Activated naive CD4-positive, alpha-beta T cell treated with anti-CD3 and anti-CD28 coated beads for 36 hours (primary cell): ENCODE results near the gene PIBF1. TPM values are rescaled to one million over a fixed set of nuclear protein-coding genes. Genes with fewer than 3 reads are reported as not detected.
"Not testable (repeated sequence)": the region's sequence is repeated elsewhere in the genome, so short reads cannot be mapped to it uniquely, and the experiment has no call there.

Experiments used
- CTCF ChIA-PET: fragments of 350-600 bp; sonication (Branson Sonifier 250); formaldehyde crosslinking; loops from one replicate; lab custom pipeline; 2021; ENCODE audit warnings: antibody characterized with exemption; lab: Charles Lee
- DNase-seq: peaks from one replicate; pipeline ENCODE4 v3.0.0-alpha.2; 2020
- H3K27ac Mint-ChIP-seq: one replicate; pipeline ENCODE4 v1.8.0; 2021; ENCODE audit warnings: mild to moderate bottlenecking, mixed read lengths
- H3K27me3 Mint-ChIP-seq: one replicate; pipeline ENCODE4 v1.8.0; 2021; ENCODE audit warnings: low read depth, mixed read lengths
- H3K36me3 Mint-ChIP-seq: one replicate; pipeline ENCODE4 v1.8.0; 2021; ENCODE audit warnings: low read depth, mixed read lengths
- H3K4me1 Mint-ChIP-seq: one replicate; pipeline ENCODE4 v1.8.0; 2021; ENCODE audit warnings: low read depth, mixed read lengths
- H3K4me3 Mint-ChIP-seq: one replicate; pipeline ENCODE4 v1.8.0; 2021; ENCODE audit warnings: mild to moderate bottlenecking, moderate library complexity, mixed read lengths
- H3K9me3 Mint-ChIP-seq: one replicate; pipeline ENCODE4 v1.8.0; 2021; ENCODE audit warnings: mixed read lengths
- intact Hi-C: fragments of 100-400 bp; cut with micrococcal nuclease; formaldehyde crosslinking; loops from one replicate; pipeline ENCODE4 v1.15.1; 2023
- total RNA-seq, 2 experiments: library from RNA; stranded (reverse); gene quantifications; one replicate each; pipeline ENCODE4 v1.2.3, GENCODE V29; 2021

Gene PIBF1
- total RNA-seq, 2 experiments from 2014 or later: 19.5 to 23.5 TPM

DNA sequence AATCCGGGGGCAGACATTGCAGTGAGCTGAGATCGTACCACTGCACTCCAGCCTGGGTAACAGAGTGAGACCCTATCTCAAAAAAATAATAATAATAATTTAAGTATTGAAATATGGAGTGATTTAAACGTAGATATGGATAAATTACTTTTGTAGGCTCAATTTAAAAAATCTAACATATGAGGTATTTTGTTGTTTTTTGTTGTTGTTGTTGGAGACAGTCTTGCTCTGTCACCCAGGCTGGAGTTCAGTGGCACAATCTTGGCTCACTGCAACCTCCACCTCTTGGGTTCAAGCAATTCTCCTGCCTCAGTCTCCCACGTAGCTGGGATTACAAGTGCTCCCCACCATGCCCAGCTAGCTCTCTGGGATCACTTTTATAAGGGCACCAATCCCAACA lies 2.7 kb downstream of the PIBF1 start:
- CTCF ChIA-PET, H3K4me3 Mint-ChIP-seq, H3K27me3 Mint-ChIP-seq, DNase-seq, H3K27ac Mint-ChIP-seq, H3K9me3 Mint-ChIP-seq: not testable (repeated sequence)
- Mint-ChIP-seq H3K4me1 (peaks cover 40% of the 10 kb centered on the region), H3K36me3 (peaks cover 34% of the 10 kb centered on the region)
- intact Hi-C loops: loop anchor here (10.0 kb wide), 2 partner anchors 930 to 1500 kb away; no protein-coding TSS in a partner anchor

DNA sequence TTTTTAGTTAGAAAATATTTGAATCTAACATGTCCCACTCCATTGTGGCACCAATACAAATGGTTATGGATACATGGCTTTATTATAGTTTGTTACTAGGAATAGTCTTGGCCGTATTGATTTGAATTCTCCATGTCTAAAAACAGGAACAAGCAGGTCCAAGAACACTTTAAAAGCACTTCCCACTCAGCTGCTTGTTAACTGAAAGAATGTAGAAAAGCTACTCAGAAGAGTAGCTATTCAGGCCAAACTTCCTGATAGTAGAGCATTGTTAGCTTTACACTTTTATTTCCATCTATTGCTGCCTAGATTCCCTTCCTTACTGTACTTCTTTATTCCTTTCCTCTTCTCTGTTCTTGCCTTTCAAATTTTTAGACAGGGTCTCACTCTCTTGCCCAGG lies 6.9 kb downstream of the PIBF1 start:
- Mint-ChIP-seq H3K27me3 (no peaks in the 10 kb centered on the region), H3K36me3 (peaks cover 47% of the 10 kb centered on the region), H3K4me3 (no peak overlapping the region), H3K27ac (no peak overlapping the region), H3K4me1 (peaks cover 33% of the 10 kb centered on the region), H3K9me3 (peaks cover 2% of the 10 kb centered on the region)
- CTCF ChIA-PET: interaction anchor here (0.6 to 1.5 kb wide), 2 partner anchors 19 to 29 kb away, joined by 4 read pairs; no protein-coding TSS in a partner anchor
- no peak for DNase-seq
- intact Hi-C loops: loop anchor here (10.0 kb wide), 2 partner anchors 926 to 1496 kb away; no protein-coding TSS in a partner anchor

DNA sequence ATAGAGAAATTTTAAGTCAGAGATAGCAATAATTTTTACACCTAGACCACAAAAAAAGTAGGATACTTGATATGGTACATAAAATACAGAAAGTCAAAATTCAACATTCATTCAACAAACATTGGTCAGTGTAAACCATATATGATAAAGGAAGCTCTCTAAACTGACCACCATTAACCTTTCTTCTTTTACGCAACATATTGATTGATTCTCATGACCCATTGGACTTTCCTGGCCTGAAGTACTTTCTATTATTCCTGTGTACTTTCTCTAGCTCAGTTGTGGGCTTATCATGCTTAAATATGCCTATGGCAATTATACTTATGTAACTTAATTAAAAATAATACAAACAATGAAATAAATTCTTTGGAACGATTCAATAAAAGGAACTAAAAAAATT lies 10.7 kb downstream of the PIBF1 start:
- DNase-seq: no peak
- no peak overlapping the region for H3K27ac Mint-ChIP-seq
- no peak overlapping the region for H3K4me3 Mint-ChIP-seq
- peaks cover 51% of the 10 kb centered on the region for H3K36me3 Mint-ChIP-seq
- no peaks in the 10 kb centered on the region for H3K27me3 Mint-ChIP-seq
- CTCF ChIA-PET: no interaction called here
- intact Hi-C loops: no loop called here
- peaks cover 5% of the 10 kb centered on the region for H3K9me3 Mint-ChIP-seq
- H3K4me1 Mint-ChIP-seq: peaks cover 18% of the 10 kb centered on the region

DNA sequence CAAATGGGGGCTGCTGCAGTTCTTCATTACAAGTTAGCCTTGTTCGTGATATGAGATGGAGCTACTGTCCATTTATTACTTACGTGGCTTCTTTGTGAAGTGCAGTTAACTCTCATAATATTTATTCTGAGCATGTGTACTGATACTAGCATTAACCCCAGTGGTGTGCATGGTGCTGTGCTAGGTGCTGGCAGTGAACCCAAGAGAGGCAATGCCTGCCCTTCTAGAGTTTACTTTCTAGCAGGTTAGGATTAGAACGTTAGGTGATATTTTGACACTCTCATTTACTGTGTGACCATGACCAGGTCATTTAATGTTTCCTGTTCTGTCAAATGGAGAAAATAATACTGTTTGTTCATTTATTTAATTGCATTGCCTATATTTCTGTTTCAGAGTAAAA lies 16.9 kb downstream of the PIBF1 start:
- CTCF ChIA-PET: no interaction called here
- no peak overlapping the region for H3K27ac Mint-ChIP-seq
- H3K27me3 Mint-ChIP-seq: no peaks in the 10 kb centered on the region
- H3K36me3 Mint-ChIP-seq: peaks cover 42% of the 10 kb centered on the region
- H3K4me3 Mint-ChIP-seq: no peak overlapping the region
- DNase-seq: no peak
- peaks cover 9% of the 10 kb centered on the region for H3K4me1 Mint-ChIP-seq
- intact Hi-C loops: no loop called here
- H3K9me3 Mint-ChIP-seq: peaks cover 2% of the 10 kb centered on the region

DNA sequence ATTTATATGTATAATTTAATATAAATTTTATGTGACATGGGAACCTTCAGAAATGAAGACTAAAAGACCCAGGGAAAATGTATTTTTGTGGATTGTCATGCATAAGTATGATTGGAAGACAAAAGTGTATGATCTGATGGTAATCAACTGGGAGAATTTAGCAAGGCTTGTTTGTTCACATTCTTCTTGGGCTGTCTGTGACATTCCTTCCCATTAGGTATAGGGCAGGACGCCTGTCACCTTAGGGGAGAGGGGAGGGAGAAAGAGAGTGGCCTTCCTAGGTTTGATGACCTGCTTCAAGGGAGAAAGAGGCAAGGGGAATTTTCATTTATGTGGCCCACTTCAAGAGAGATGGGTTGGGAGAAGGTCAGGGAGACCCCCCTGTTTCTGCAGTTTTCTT lies 22.4 kb downstream of the PIBF1 start:
- H3K27me3 Mint-ChIP-seq: no peaks in the 10 kb centered on the region
- no peak for DNase-seq
- no peak overlapping the region for H3K4me3 Mint-ChIP-seq
- peaks cover 4% of the 10 kb centered on the region for H3K9me3 Mint-ChIP-seq
- intact Hi-C loops: no loop called here
- CTCF ChIA-PET: no interaction called here
- H3K36me3 Mint-ChIP-seq: peaks cover 39% of the 10 kb centered on the region
- peak overlapping the region; percentile 39 for H3K27ac Mint-ChIP-seq
- H3K4me1 Mint-ChIP-seq: peaks cover 8% of the 10 kb centered on the region

DNA sequence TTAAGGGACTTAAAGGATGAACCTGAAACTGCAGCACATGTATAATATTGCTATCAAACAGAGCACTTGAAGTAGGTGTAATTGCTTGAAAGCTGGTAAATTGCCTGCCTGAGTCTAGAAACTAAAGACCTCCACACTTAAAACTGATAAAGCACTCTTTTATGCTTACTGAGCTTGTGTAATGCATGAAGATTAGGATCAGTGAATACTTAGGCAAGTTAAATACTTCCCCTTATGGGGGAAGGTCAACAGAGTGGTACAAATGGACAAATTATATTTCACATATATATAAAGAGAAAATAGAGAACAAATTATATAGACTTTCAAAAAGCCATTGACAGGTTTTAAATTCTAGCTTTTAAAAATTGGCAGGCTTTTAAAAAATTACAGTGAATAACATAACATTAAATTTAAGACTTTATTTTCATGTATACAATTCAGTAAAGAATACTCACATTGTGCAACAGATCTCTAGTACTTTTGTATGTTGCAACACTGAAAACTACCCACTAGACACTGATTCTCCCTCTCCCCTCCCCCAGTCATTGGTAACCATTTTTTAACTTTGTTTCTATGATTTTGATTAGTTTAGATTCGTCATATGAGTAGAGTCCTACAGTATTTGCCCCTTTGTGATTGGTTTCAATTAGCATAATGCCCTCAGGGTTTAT lies 23.9 kb downstream of the PIBF1 start:
- Mint-ChIP-seq H3K4me3 (no peak overlapping the region), H3K27me3 (no peaks in the 10 kb centered on the region), H3K9me3 (peaks cover 4% of the 10 kb centered on the region), H3K36me3 (peaks cover 36% of the 10 kb centered on the region), H3K4me1 (peaks cover 6% of the 10 kb centered on the region), H3K27ac (no peak overlapping the region)
- DNase-seq: no peak
- intact Hi-C loops: no loop called here
- CTCF ChIA-PET: no interaction called here

DNA sequence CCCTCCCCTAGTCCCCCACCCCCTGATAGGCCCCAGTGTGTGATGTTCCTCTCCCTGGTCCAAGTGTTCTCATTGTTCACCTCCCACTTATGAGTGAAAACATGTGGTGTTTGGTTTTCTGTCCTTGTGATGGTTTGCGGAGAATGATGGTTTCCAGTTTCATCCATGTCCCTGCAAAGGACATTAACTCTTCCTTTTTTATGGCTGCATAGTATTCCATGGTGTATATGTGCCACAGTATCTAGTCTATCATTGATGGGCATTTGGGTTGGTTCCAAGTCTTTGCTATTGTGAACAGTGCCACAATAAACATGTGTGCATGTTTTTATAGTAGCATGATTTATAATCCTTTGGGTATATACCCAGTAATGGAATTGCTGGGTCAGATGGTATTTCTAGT lies 24.6 kb downstream of the PIBF1 start:
- H3K9me3 Mint-ChIP-seq, intact Hi-C loops, H3K27me3 Mint-ChIP-seq, DNase-seq, CTCF ChIA-PET, H3K27ac Mint-ChIP-seq, H3K4me3 Mint-ChIP-seq, H3K4me1 Mint-ChIP-seq: not testable (repeated sequence)
- H3K36me3 Mint-ChIP-seq: peaks cover 33% of the 10 kb centered on the region

DNA sequence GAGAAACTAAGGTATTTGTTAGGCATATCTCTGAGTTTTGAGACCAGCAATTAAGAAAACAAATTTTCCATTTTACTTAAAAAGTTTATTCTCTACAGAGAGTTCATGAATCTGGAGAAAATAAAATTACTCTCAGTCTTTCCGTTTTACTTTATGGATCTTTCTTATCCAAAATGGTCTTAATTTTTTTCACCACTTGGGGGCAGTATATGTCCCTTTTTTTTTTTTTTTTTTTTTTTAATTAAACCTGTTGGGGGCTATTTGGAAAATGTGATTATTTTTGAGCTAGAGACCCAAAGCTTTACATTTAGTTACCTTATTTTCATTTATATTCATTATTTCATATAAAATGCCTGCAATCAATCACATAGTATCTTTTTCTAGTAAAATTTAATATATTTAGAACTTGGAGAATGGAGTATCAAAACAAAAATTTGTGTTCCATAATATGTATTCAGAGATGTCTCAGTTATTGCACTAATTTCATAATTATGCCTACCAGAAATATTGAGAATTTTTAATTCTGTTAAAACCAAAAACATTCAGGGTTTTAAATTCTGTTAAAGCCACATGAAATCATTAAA lies 27.1 kb downstream of the PIBF1 start:
- DNase-seq: no peak

DNA sequence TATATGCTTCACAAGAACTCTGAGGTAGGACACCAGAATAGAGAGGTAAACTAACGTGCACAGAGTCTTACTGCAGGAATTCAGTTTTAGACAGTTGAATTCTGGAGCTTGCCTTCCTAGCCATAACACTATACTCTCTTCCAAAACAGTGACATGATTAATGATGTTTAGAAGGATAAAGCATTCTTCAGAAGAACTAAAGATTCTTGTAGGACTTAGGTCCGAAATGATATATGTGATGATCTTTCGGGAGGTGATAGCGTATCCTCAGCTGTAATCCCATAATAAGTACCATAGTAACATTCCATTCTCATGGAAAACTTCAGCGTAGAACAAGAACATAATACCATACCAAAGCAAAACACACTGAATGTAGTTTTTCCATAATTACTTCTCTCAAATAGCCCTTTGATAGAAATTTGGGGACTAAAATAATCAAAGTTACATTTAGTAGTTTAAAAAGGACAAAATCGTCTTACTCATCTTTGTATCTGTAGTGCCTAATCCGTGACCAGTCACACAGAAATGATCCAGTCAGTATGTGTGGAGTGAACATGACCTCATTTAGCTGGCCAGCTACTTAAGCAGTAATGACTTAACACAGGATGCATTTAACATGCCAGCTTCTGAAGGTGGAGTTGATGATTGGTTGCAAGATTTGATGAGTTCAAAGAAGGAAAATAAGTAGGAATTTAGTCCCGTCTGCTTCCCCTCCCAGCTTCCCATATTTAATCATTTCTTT lies 38.4 kb downstream of the PIBF1 start:
- Mint-ChIP-seq H3K27ac (no peak overlapping the region), H3K27me3 (no peaks in the 10 kb centered on the region), H3K4me3 (no peak overlapping the region), H3K36me3 (peaks cover 37% of the 10 kb centered on the region), H3K4me1 (peaks cover 2% of the 10 kb centered on the region), H3K9me3 (no peaks in the 10 kb centered on the region)
- no peak for DNase-seq
- intact Hi-C loops: no loop called here
- CTCF ChIA-PET: no interaction called here

More for the DNA sequence above, 27.1 kb downstream of the PIBF1 start:
- peaks cover 4% of the 10 kb centered on the region for H3K4me1 Mint-ChIP-seq
- intact Hi-C loops: loop anchor here (1.0 to 2.0 kb wide), 2 partner anchors 250 to 899 kb away; partner anchors contain the start of gene KLF5
- H3K9me3 Mint-ChIP-seq: peaks cover 4% of the 10 kb centered on the region
- CTCF ChIA-PET: interaction anchor here (0.6 to 1.3 kb wide), 4 partner anchors 9 to 618 kb away, joined by 3 to 4 read pairs (median 3); no protein-coding TSS in a partner anchor
- H3K27ac Mint-ChIP-seq: no peak overlapping the region
- H3K27me3 Mint-ChIP-seq: no peaks in the 10 kb centered on the region
- peaks cover 21% of the 10 kb centered on the region for H3K36me3 Mint-ChIP-seq
- no peak overlapping the region for H3K4me3 Mint-ChIP-seq

DNA sequence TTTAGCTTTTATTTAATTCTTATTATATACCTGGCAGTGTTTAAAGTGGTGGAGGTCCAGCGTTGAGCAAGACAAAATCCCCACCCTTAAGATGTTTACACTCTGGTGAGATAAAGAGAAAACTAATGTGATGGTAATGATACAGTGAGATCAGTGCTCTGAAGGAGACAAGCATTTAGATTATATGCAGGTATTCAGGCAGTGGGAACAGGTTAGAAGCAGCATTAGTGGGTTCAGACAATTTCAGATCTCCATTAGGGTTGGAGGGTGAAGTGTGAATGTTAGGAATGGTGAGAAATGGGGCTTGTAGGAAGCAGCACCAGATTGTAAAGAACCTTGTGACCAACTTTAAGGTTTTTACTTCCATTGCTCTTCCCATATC lies 39.0 kb downstream of the PIBF1 start:
- Mint-ChIP-seq H3K4me3 (no peak overlapping the region), H3K9me3 (no peaks in the 10 kb centered on the region), H3K4me1 (peaks cover 2% of the 10 kb centered on the region), H3K36me3 (peaks cover 37% of the 10 kb centered on the region), H3K27ac (no peak overlapping the region), H3K27me3 (no peaks in the 10 kb centered on the region)
- no peak for DNase-seq
- intact Hi-C loops: no loop called here
- CTCF ChIA-PET: no interaction called here

DNA sequence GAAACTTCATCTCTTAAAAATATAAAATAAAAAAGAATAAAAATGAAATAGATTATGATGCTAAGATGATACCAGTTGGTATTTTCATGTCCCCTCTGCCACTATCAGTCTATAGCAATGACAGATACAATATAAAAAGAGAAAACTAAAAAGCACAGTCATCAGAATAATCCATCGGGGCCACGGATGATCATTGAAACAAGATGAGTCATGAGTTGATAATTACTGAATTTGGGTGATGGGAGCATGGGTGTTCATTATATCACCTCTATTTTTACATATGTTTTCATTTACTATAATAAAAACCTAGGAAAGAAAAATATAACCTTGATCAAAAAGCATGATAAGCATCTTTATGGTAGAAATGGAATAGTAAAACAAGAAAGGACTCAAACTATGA lies 41.1 kb downstream of the PIBF1 start:
- peaks cover 2% of the 10 kb centered on the region for H3K4me1 Mint-ChIP-seq
- H3K27me3 Mint-ChIP-seq: no peaks in the 10 kb centered on the region
- CTCF ChIA-PET: no interaction called here
- H3K9me3 Mint-ChIP-seq: no peaks in the 10 kb centered on the region
- no peak overlapping the region for H3K4me3 Mint-ChIP-seq
- no peak for DNase-seq
- intact Hi-C loops: no loop called here
- H3K36me3 Mint-ChIP-seq: peaks cover 48% of the 10 kb centered on the region
- no peak overlapping the region for H3K27ac Mint-ChIP-seq

DNA sequence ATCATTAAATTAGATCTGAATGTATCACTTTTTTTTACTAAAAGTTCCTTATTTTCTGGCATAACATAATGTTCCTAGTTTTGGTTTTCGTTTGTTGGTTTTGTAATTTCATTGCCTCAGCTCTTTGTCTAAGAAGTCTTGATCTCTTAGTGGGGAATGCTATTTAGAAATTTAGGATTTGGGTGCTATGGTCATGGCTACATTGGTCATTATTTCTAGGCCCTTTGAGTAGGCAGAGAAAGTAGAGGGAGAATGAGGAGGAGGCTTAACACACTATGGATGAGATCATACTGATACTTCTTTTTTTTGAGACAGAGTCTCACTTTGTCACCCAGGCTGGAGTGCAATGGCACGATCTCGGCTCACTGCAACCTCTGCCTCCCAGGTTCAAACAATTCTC lies 41.8 kb downstream of the PIBF1 start:
- H3K36me3 Mint-ChIP-seq: peaks cover 49% of the 10 kb centered on the region
- no peak overlapping the region for H3K27ac Mint-ChIP-seq
- CTCF ChIA-PET: no interaction called here

More for the DNA sequence above, 41.8 kb downstream of the PIBF1 start:
- intact Hi-C loops: no loop called here
- H3K4me3 Mint-ChIP-seq: no peak overlapping the region
- no peaks in the 10 kb centered on the region for H3K9me3 Mint-ChIP-seq
- H3K4me1 Mint-ChIP-seq: peaks cover 3% of the 10 kb centered on the region
- H3K27me3 Mint-ChIP-seq: no peaks in the 10 kb centered on the region
- no peak for DNase-seq
